PC-9 (cell line): ENCODE measurements around the gene ZRSR2. TPM values are rescaled to one million over a fixed set of nuclear protein-coding genes. Genes with fewer than 3 reads are reported as not detected.

Experiments used
- BruUV-seq: library from RNA; stranded (reverse); fragments of 400-500 nt; replicated peaks from 2 replicates; lab custom pipeline; 2021; lab: Mats Ljungman, UMichigan
- CTCF ChIA-PET: fragments of 300-600 bp; sonication (Branson Sonifier 250); formaldehyde crosslinking; loops from one replicate; lab custom pipeline; 2022; ENCODE audit warnings: antibody characterized with exemption; lab: Charles Lee
- POLR2A ChIA-PET: fragments of 300-600 bp; sonication (Branson Sonifier 250); formaldehyde crosslinking; loops from one replicate; lab custom pipeline; 2022; ENCODE audit warnings: antibody characterized with exemption; ENCODE audit not compliant: unreplicated experiment; lab: Charles Lee
- DNase-seq, 2 experiments: peaks; one replicate each; pipeline versions ENCODE4 v3.0.0 to v3.0.0-alpha.2; 2015 to 2022; ENCODE audit warnings: mixed read lengths in 1 of 2
- H2AFZ ChIP-seq: fragments of 200-600 bp; sonication (generic); 2 replicates; pipeline ENCODE4 v1.8.1; 2017; ENCODE audit warnings: antibody characterized with exemption
- H3F3A ChIP-seq: fragments of 200-600 bp; sonication (generic); 2 replicates; pipeline ENCODE4 v1.8.1; 2017; ENCODE audit warnings: antibody characterized with exemption, mild to moderate bottlenecking, low read depth; ENCODE audit not compliant: insufficient read depth
- H3K27ac ChIP-seq: fragments of 200-600 bp; sonication (generic); 2 replicates; pipeline ENCODE4 v1.6.1; 2016; ENCODE audit warnings: mixed run types
- H3K27me3 ChIP-seq: fragments of 200-600 bp; sonication (generic); 2 replicates; pipeline ENCODE4 v1.6.1; 2016; ENCODE audit warnings: low read depth, mixed run types; ENCODE audit not compliant: insufficient read depth
- H3K36me3 ChIP-seq: fragments of 200-600 bp; sonication (generic); 2 replicates; pipeline ENCODE4 v1.6.1; 2016; ENCODE audit warnings: low read depth, mixed run types
- H3K4me1 ChIP-seq: fragments of 200-600 bp; sonication (generic); replicated peaks from 2 replicates; pipeline ENCODE4 v1.6.1; 2016; ENCODE audit warnings: mixed run types; ENCODE audit not compliant: insufficient read depth
- H3K4me2 ChIP-seq: fragments of 200-600 bp; sonication (generic); 2 replicates; pipeline ENCODE4 v1.6.1; 2017; ENCODE audit warnings: mixed run types
- H3K4me3 ChIP-seq: fragments of 200-600 bp; sonication (generic); 2 replicates; pipeline ENCODE4 v1.6.1; 2016; ENCODE audit warnings: mixed run types
- H3K79me2 ChIP-seq: fragments of 200-600 bp; sonication (generic); 2 replicates; pipeline ENCODE4 v1.6.1; 2017; ENCODE audit warnings: low read depth, mixed run types
- H3K9me2 ChIP-seq: fragments of 200-600 bp; sonication (generic); 2 replicates; pipeline ENCODE4 v1.8.1; 2017; ENCODE audit warnings: mild to moderate bottlenecking; ENCODE audit not compliant: insufficient read depth
- H3K9me3 ChIP-seq: fragments of 200-600 bp; sonication (generic); 2 replicates; pipeline ENCODE4 v1.8.1; 2016; ENCODE audit warnings: low read depth; ENCODE audit not compliant: insufficient read depth
- H4K20me1 ChIP-seq: fragments of 200-600 bp; sonication (generic); 2 replicates; pipeline ENCODE4 v1.8.1; 2017; ENCODE audit not compliant: insufficient read depth
- EZH2 ChIP-seq: fragments of 200-600 bp; sonication (generic); IDR thresholded peaks from 2 replicates; pipeline ENCODE4 v1.8.0; 2017; ENCODE audit warnings: antibody characterized with exemption, low read depth
- intact Hi-C: fragments of 100-400 bp; cut with micrococcal nuclease; formaldehyde crosslinking; loops from one replicate; pipeline ENCODE4 v1.10.0; 2022; ENCODE audit not compliant: unreplicated experiment
- total RNA-seq: library from RNA; stranded (reverse); gene quantifications from 2 replicates; pipeline ENCODE4 v1.2.3, GENCODE V29; 2021
- TF ChIP-seq, protein P1 (sequence below): fragments of 200-600 bp; sonication (generic); conservative IDR thresholded peaks from 2 replicates; pipeline ENCODE4 v1.6.1; 2017; ENCODE audit warnings: mixed run types, antibody characterized with exemption, mild to moderate bottlenecking, moderate library complexity

ZRSR2 gene
- total RNA-seq, 1 experiment from 2014 or later = 7.6 TPM

DNA sequence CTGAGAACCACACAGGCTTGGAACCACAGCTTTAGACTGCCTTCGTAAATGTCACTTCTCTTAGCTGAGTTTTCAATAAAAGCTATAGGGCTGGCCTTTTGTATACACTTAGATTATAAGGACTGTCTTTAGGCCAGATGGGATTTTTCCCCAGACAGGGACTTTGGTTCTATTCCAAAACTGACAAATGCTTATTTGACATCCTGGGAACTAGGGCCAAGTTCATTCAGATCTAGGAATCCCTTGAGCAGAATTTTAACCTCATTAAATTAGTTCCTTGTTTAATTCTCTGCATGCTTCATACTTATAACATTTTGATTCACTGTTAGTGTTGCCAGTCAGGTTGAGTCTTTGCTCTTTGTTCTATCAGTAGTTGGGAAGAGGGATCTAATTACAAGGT lies 23.1 kb downstream of the ZRSR2 start:
- H3K4me1 ChIP-seq = no peaks in the 10 kb centered on the region
- no peak overlapping the region for H3K27ac ChIP-seq
- BruUV-seq = no TSS peak
- H3K27me3 ChIP-seq = no peaks in the 10 kb centered on the region
- TF ChIP-seq, protein P1, sequence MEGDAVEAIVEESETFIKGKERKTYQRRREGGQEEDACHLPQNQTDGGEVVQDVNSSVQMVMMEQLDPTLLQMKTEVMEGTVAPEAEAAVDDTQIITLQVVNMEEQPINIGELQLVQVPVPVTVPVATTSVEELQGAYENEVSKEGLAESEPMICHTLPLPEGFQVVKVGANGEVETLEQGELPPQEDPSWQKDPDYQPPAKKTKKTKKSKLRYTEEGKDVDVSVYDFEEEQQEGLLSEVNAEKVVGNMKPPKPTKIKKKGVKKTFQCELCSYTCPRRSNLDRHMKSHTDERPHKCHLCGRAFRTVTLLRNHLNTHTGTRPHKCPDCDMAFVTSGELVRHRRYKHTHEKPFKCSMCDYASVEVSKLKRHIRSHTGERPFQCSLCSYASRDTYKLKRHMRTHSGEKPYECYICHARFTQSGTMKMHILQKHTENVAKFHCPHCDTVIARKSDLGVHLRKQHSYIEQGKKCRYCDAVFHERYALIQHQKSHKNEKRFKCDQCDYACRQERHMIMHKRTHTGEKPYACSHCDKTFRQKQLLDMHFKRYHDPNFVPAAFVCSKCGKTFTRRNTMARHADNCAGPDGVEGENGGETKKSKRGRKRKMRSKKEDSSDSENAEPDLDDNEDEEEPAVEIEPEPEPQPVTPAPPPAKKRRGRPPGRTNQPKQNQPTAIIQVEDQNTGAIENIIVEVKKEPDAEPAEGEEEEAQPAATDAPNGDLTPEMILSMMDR = no peak
- TF ChIP-seq EZH2 = no peak
- no peaks in the 10 kb centered on the region for H3F3A ChIP-seq
- no peak overlapping the region for H3K4me2 ChIP-seq
- intact Hi-C loops = no loop called here
- H3K79me2 ChIP-seq = no peaks in the 10 kb centered on the region
- H3K36me3 ChIP-seq = no peaks in the 10 kb centered on the region; the same call in 1 of the 2 replicates
- H3K4me3 ChIP-seq = no peak overlapping the region
- CTCF ChIA-PET = no interaction called here
- no peak for DNase-seq
- no peaks in the 10 kb centered on the region for H3K9me2 ChIP-seq
- no peaks in the 10 kb centered on the region for H3K9me3 ChIP-seq
- H4K20me1 ChIP-seq = no peaks in the 10 kb centered on the region
- POLR2A ChIA-PET = no interaction called here
- H2AFZ ChIP-seq = no peak overlapping the region

DNA sequence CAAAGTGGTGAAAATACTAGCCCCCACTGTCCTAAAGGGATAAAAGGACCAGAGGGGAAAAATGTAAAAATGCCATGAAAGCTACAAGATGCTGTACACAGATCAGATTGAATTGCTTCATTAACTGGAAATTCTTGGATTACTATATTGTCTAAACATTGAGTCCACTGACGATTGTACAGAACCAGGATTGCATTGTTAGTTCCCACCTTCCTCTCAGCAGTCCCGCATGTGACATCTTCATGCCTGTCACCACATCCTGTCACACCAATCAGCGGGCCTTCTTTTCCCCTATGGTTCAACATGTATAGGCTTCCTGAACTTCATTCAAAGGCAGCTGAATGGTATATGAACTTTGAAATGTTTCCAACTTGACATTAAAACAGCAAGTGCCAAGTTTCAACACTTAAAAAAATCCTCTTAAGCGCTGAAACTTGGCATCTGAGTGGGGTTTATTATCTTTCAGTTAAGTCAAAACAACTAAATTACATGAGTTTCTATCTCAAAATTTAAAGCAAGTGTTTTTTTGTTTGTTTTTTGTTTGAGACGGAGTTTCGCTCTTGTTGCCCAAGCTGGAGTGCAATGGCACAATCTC lies 24.6 kb downstream of the ZRSR2 start:
- intact Hi-C loops = no loop called here
- no peak for DNase-seq
- H3K9me3 ChIP-seq = no peaks in the 10 kb centered on the region
- no peaks in the 10 kb centered on the region for H3F3A ChIP-seq
- H4K20me1 ChIP-seq = no peaks in the 10 kb centered on the region
- no peak overlapping the region for H3K4me2 ChIP-seq
- ChIA-PET CTCF (interaction anchor here (0.6 kb wide), 1 partner anchor 534 kb away, joined by 6 read pairs; no protein-coding TSS in a partner anchor), POLR2A (no interaction called here)
- no peak overlapping the region for H3K27ac ChIP-seq
- TF ChIP-seq, protein P1 = no peak
- TF ChIP-seq EZH2 = no peak
- H3K4me3 ChIP-seq = no peak overlapping the region
- H3K36me3 ChIP-seq = no peaks in the 10 kb centered on the region; the same call in 1 of the 2 replicates
- no TSS peak for BruUV-seq
- H2AFZ ChIP-seq = no peak overlapping the region
- no peaks in the 10 kb centered on the region for H3K79me2 ChIP-seq
- no peaks in the 10 kb centered on the region for H3K9me2 ChIP-seq
- no peaks in the 10 kb centered on the region for H3K27me3 ChIP-seq
- no peaks in the 10 kb centered on the region for H3K4me1 ChIP-seq

DNA sequence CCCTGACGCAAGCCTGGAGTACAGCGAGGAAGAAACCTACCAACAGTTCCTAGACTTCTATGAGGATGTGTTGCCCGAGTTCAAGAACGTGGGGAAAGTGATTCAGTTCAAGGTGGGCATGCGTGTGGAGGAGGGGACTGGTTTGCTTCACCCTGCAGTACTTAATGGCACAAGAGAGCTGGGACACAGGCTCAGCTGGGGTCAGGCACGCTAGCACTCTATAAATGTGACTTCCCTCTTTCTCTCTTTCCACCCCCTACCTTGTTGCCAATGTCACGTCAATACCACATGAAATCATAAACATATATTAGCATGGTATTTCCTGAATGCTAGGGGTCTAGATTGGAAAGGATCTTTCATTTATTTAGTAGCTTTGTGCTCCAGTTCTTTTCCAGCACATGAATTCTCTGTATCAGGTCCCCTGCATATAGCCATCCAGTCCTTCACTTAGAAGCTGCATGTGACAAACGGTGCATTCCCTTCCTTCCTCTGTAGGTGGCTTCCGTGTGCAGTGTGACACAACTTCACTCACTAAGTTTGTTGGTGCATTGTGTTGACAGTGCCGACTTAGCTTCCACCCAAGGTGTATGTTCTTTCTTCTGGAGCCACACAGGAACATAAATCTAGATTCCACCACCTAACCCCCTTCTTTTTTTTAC lies 25.6 kb downstream of the ZRSR2 start:
- no peaks in the 10 kb centered on the region; the same call in 1 of the 2 replicates for H3K36me3 ChIP-seq
- no peaks in the 10 kb centered on the region for H4K20me1 ChIP-seq
- H3K4me3 ChIP-seq = no peak overlapping the region
- no peak overlapping the region for H3K4me2 ChIP-seq
- no peaks in the 10 kb centered on the region for H3K9me3 ChIP-seq
- H3K4me1 ChIP-seq = no peaks in the 10 kb centered on the region
- ChIA-PET POLR2A (no interaction called here), CTCF (no interaction called here)
- no TSS peak for BruUV-seq
- intact Hi-C loops = no loop called here
- no peak for TF ChIP-seq EZH2
- TF ChIP-seq, protein P1 = no peak; the same call in 1 of the 2 replicates
- no peak overlapping the region for H2AFZ ChIP-seq
- no peaks in the 10 kb centered on the region for H3K79me2 ChIP-seq
- H3K9me2 ChIP-seq = no peaks in the 10 kb centered on the region
- no peaks in the 10 kb centered on the region for H3F3A ChIP-seq
- no peak overlapping the region for H3K27ac ChIP-seq
- H3K27me3 ChIP-seq = no peaks in the 10 kb centered on the region
- no peak for DNase-seq
